Cardiac septum (tissue), 1 donor: ENCODE data around the gene HCN3. TPM values are rescaled to one million over a fixed set of nuclear protein-coding genes. Genes with fewer than 3 reads are reported as not detected.
"Not testable (repeated sequence)": the region's sequence is repeated elsewhere in the genome, so short reads cannot be mapped to it uniquely, and the experiment has no call there.

Source experiments
- DNase-seq: peaks from one replicate; pipeline ENCODE4 v3.0.0-alpha.2; 2020; ENCODE audit warnings: low spot score
- intact Hi-C: fragments of 100-400 bp; cut with DNase I; formaldehyde crosslinking; loops from one replicate; pipeline ENCODE4 v1.14.0; 2022
- total RNA-seq: library from RNA; stranded (reverse); fragmentation: NEBNext Ultra II Directional; extraction: Animal tissue kit (Norgen Biotek cat#: 25700); gene quantifications from one replicate; pipeline ENCODE4 v1.2.1, GENCODE V29; 2021
- donor health status: DM: no; HTN: no; CAD: no.

HCN3 gene
- total RNA-seq, 1 donor from 2014 or later = 2.2 TPM

DNA sequence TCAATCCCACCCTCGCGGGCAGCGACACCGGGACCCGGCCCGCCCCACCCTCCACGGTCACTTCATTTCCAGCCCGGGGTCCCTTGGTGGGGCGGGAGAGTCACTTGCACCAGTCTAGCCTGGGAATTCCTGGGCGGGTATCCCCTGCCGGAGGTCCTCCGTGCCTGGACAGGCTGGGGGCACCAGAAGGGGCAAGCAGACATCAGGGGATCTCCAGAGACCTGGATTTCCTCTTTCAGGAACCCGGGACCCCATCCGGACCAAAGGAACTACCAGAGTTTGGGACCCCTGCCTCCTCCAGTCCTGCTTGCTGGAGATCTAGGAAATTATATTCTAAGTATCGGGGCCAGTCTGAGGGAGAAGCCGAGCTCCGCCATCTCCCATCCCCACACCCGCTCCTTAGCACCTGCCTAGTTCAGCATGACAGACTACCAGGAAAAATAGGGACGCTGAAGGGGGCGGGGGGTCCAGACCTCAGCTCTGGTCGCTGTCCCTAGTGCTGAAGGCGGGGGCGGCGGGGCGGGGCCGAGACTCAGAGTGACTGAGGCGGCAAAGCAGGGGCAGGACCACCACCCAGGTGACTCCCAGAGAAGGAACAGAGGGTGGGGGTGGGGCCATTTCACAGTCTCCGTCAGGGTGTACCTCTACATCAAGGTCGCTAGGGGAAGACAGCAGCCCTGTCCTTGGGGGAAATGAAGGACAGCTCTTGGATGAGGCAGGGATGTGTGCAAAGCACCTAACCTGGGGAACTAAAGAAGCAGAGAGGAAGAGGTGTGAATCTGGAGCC, 832 bp downstream of the HCN3 start:
- no peak for DNase-seq
- intact Hi-C loops = loop anchor here (1.0 to 2.0 kb wide), 2 partner anchors 31 to 46 kb away; partner anchors contain the start of gene FDPS

DNA sequence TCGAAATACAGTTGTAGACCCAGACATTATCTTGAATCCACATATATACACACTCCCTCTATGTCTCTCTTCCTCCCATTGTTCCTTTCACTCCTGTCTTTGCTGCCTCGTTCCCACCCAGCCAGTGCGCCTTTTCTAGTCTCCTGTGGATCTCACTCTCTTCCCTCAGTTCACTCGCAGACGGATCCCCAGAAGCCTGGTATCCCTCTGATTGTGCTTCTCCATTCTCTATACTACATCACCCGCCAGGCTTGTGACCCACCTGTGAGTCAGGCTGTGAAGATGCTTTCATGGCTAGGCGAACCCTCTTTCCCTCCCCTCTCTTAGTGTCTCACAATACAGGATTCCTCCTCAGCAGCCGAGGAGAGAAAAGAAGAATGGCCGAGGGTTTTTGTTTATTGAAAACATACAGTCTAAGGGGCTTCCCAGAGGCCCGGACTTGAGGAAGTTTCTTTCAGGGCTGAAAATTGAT, 1.5 kb downstream of the HCN3 start:
- intact Hi-C loops = no loop called here
- DNase-seq = no peak

- no peak for DNase-seq
- intact Hi-C loops = no loop called here
These were observed 2.0 kb downstream of the HCN3 start for GRCh38 chr1:155279268-155279667.

DNA sequence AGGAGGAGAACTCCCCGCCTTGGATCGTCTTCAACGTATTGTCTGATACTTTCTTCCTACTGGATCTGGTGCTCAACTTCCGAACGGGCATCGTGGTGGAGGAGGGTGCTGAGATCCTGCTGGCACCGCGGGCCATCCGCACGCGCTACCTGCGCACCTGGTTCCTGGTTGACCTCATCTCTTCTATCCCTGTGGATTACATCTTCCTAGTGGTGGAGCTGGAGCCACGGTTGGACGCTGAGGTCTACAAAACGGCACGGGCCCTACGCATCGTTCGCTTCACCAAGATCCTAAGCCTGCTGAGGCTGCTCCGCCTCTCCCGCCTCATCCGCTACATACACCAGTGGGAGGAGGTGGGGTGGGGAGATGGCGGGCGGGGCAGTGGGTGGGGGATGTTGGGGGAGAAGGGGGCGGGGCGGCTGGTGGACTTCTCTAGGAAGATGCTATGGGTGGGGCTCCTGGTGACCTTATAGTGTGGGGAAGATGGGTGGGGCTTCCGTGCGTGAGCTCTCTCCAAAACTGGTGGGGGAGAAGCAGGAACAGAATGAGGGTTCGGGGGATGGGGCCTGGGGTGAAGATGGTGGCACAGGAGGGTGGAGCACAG, 5.3 kb downstream of the HCN3 start:
- no peak for DNase-seq
- intact Hi-C loops = no loop called here

DNA sequence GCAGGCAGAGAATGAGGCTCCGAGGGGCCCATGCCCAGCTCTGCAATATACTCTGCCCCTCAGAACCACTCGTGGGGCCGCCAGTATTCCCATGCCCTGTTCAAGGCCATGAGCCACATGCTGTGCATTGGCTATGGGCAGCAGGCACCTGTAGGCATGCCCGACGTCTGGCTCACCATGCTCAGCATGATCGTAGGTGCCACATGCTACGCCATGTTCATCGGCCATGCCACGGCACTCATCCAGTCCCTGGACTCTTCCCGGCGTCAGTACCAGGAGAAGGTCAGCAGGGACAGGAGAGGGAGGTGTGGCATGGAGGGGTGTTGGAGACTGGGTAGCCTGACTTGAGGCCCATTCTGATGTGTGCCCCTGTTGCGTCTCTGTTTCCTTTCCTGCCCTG, 7.2 kb downstream of the HCN3 start:
- DNase-seq = no peak
- intact Hi-C loops = no loop called here

GRCh38 chr1:155285063-155285462, 7.8 kb downstream of the HCN3 start:
- intact Hi-C loops = no loop called here
- DNase-seq = no peak

GRCh38 chr1:155285631-155286044, 8.4 kb downstream of the HCN3 start:
- intact Hi-C loops = no loop called here
- DNase-seq = no peak

DNA sequence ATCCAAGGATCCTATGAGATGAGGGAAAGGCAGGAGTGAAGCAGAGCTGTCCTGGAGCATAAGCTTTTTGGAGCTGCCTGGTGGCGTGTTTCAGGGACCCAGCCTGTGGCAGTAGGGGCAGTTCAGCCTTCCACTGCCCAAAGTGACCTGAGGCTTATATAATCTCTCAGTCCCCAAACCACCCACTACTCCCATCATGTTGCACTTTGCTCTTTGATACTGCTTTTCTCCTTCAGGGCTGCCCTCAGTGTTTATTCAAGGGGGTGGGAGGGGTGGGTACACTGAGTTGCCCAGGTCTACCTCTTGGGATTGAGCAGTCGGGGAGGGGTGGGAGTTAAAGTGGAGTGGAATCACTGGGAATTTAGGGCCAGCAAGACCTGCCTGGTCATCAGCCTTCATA, 9.3 kb downstream of the HCN3 start:
- no peak for DNase-seq
- intact Hi-C loops = no loop called here

GRCh38 chr1:155287987-155288543, 10.8 kb downstream of the HCN3 start:
- intact Hi-C loops = no loop called here
- no peak for DNase-seq

DNA sequence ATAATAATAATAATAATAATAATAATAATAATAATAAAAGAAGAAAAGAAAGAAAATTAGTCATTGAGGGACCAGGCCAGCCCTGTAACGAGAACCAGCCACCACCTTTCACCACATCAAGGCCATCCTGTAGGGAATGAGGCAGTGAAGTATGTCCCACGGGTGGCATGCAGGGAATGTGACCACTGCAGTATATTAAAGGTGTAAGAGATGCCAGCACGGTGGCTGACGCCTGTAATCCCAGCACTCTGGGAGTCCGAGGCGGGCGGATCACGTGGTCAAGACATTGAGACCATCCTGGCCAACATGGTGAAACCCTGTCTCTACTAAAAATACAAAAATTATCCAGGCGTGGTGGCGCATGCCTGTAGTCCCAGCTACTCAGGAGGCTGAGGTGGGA, 13.7 kb downstream of the HCN3 start:
- intact Hi-C loops, DNase-seq: not testable (repeated sequence)

DNA sequence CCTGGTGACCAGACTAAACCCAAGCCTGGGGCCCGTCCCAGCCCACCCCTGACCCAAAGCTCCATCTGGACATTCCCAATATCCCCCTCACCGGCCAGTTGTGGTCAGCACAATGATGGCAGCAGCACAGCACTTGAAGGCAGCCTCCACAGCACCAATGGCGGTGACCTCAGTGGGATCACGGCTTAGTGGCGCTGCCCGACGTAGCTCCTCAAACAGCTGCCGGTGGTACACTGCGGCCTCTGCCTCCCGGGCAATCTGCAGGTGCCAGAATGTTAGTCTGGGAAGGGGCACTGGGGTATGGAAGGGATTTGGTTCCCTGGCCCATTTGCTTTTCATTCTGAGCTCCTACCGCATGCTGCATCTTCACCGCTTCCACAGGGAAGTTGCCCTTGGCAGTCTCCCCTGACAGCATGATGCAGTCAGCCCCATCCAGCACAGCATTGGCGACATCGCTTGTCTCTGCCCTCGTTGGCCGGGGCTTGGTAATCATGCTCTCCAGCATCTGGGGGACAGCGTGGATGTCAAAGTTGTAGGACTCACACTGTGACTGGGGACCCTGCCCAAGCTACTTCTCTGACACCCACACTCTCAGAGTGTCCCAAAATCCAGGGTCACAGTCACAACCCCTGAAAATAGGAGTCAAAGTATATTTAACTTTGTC, 16.0 kb downstream of the HCN3 start:
- intact Hi-C loops = no loop called here
- no peak for DNase-seq

DNA sequence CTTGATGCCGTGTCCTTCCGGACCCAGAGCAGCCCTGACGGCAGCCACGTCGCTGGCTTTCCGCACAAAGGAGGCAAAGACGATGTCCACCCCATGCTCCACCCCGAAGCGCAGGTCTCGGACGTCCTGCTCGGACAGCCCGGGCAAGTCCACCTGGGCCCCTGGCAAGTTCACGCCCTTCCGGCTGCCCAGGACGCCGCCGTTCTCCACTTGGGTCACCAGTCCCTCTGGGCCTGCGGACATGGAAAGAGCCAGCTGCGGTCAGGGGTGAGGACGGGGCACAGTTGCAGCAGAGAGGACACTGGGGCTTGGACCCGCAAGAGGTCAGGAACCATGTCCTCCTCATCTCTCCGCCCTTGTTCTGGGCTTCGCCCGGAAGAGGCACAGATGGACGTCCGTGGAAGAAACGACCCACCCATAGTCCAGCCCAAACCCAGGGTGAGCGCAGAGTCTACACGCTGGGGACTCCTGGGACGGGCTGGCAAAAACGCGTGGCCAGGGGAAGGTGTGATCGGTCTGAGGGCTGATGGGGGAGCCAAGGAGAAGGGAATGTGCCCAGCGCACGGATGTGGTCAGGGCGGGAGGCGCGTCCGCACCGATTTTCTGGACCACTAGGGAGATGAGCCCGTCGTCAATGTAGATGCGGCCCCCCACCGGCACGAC, 17.4 kb downstream of the HCN3 start:
- no peak for DNase-seq
- intact Hi-C loops = no loop called here

DNA sequence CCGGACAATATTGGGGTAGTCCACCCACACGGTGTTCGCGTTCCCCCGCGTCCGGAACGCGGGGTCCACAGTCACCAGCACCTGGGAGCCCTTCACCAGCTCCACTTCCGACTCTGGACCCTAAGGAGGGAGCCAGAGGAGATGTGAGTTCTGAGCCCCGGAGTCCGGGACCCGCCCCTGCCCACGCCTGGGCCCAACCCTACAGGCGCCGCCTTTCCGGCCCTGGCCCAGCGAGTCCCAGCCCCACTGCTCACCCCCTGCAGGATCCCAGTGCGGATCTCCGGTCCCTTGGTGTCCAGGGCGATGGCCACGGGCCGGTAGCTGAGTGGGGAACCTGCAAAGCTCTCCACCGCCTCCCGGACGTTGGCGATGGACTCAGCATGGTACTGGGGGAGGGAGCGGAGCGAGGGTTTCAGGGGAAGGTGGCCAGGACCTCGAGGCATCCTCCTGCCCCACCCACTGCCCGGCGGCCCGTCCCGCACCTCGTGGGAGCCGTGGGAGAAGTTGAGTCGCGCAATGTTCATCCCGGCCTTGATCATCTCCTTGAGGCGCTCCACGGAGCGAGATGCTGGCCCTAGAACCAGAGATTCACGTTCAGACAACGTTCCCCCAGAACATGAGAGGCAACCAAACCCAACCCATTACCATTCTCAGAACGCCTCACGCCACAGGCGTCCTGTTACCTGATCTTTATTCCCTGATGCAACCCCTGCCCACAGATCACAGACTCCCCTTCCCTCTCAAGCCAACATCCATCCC, 18.1 kb downstream of the HCN3 start:
- no peak for DNase-seq
- intact Hi-C loops = no loop called here

- no peak for DNase-seq
- intact Hi-C loops = no loop called here
These were observed 18.6 kb downstream of the HCN3 start for GRCh38 chr1:155295942-155296267.

DNA sequence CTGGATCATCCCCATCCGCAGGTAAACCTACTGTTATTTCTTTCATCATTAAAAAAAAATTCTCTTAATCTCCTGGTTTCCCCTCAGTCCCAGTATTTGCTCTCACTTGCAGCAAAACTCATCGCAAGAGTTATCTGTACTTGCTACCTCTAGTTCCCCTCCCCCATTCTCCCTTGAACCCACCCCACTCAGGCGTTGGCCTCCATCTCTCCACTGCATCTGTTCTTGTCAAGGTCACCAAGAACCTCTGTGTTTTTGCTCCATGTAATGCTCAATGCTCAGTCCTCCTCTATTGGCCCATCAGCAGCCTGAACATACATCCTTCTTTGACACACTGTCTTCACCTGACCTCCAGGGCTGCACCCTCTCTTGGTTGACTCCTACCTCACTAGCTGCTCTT, 19.4 kb downstream of the HCN3 start:
- intact Hi-C loops = no loop called here
- DNase-seq = no peak

DNA sequence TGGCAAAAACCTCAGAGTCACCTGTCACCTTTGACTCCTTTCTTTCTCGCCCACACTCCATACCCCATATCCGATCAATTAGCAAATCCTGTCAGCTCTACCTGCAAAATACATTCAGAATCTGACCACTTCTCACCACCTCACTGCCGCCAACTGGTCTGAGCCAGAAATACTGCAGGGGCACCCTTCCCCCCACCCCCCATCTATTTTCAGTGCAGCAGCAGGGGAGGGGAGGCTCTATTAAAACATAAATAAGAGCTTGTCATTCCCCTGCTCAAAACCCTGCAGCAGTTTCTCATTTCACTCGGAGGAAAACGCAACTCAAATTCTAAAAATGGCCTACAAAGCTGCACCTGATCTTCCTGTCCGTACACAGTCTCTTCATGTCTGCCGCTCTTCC, 20.1 kb downstream of the HCN3 start:
- intact Hi-C loops = no loop called here
- DNase-seq = no peak

DNA sequence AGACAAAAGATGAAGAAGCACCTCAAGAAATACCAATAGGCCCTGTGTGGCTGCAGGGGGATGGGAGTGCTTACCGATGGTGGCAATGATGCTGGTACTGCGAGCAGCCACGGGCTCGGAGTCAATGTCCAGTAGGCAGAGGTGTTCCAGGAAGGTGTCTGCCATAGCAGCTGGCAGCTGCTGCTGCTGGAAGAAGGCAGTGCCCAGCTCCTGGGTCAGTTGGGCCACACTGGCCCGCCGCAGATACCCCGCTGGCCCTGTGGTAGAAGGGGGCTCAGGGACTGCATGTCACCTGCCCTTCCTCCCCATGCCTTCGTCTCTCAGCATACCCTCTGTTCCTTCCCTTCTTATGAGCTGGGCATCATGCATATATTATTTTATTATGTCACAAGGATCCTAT, 22.8 kb downstream of the HCN3 start:
- intact Hi-C loops = no loop called here
- no peak for DNase-seq

DNA sequence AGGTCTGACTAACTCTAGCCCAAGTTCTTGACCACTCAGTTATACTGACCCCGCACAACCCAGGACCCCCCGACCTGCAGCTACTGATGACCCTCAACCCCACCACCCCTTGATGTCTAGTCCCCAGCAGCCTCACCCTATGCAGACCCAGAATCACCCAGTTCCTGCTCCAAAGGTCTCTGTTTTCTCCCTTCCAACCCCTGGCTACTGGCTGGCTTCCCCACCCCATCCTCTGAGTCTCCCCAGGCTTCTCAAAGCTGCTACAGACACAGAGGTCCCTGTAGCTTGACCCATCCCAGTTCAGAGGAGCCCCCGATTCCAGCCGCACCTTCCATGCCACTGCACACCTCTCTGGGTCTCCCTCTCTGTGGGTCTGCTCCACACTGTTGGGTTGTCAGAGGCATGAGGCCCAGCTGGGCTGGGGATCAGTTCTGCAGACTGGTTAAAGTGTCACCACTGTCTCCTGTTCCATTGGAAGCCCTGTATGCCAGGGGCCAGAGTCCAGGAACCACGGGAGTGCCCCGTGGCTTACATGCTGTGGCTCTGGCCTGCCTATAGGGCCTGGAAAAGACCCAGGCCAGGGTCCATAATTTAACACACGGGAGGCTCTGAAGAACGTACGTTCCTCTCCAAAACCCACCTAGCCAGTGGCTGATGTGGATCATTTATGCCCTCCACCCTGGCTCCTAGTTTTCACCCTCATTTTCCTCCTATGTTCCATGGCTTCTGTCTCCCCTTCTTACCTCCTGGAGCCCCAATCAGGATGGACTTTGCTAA, 23.5 kb downstream of the HCN3 start:
- DNase-seq = no peak
- intact Hi-C loops = no loop called here
